Raji (cell line): ENCODE measurements around the gene HOXB5.

Experiments used
- POLR2A ChIP-seq: IDR thresholded peaks from 2 replicates; pipeline ENCODE4 v1.6.1; 2011; ENCODE audit warnings: low read depth, low read length, control low read depth; ENCODE audit not compliant: insufficient read depth

Gene HOXB5

GRCh38 chr17:48632579-48633265, 39.1 kb upstream of the HOXB5 start:
- no peak for TF ChIP-seq POLR2A

- no peak for TF ChIP-seq POLR2A
Observed at GRCh38 chr17:48631693-48632578, 38.4 kb upstream of the HOXB5 start.

- TF ChIP-seq POLR2A, result no peak
Observed at GRCh38 chr17:48630925-48631692, 37.5 kb upstream of the HOXB5 start.

GRCh38 chr17:48630009-48630924, 36.7 kb upstream of the HOXB5 start:
- TF ChIP-seq POLR2A, result no peak

GRCh38 chr17:48629411-48629759, 35.8 kb upstream of the HOXB5 start:
- no peak for TF ChIP-seq POLR2A

- TF ChIP-seq POLR2A, result no peak
Observed at GRCh38 chr17:48628649-48629410, 35.3 kb upstream of the HOXB5 start.

- TF ChIP-seq POLR2A, result no peak
Observed at GRCh38 chr17:48627623-48628521, 34.3 kb upstream of the HOXB5 start.

GRCh38 chr17:48627118-48627597, 33.6 kb upstream of the HOXB5 start:
- TF ChIP-seq POLR2A, result no peak

- TF ChIP-seq POLR2A, result no peak
Observed at GRCh38 chr17:48626245-48627117, 32.9 kb upstream of the HOXB5 start, which contains the start of gene HOXB9. TSS of gene HOXB9 (minus strand) at chr17:48626358. CDS start at chr17:48626269, 89 bp downstream.

GRCh38 chr17:48625495-48626244, 32.1 kb upstream of the HOXB5 start:
- TF ChIP-seq POLR2A, result no peak

GRCh38 chr17:48624544-48625494, 31.2 kb upstream of the HOXB5 start:
- no peak for TF ChIP-seq POLR2A
